Hindlimb muscle (tissue), 1 donor: ENCODE measurements around the gene PYCR2. TPM values are rescaled to one million over a fixed set of nuclear protein-coding genes. Genes with fewer than 3 reads are reported as not detected.
"Not testable (repeated sequence)": the region's sequence is repeated elsewhere in the genome, so short reads cannot be mapped to it uniquely, and the experiment has no call there.

Experiments
- DNase-seq: peaks from one replicate; pipeline ENCODE4 v3.0.0-alpha.2; 2013
- polyA plus RNA-seq: library from polyadenylated mRNA; unstranded; fragments of 120-200 nt; gene quantifications from one replicate; pipeline ENCODE4 v1.2.1, GENCODE V29; 2013; ENCODE audit not compliant: insufficient read length

Gene PYCR2
- polyA plus RNA-seq: 36.7 TPM

DNA sequence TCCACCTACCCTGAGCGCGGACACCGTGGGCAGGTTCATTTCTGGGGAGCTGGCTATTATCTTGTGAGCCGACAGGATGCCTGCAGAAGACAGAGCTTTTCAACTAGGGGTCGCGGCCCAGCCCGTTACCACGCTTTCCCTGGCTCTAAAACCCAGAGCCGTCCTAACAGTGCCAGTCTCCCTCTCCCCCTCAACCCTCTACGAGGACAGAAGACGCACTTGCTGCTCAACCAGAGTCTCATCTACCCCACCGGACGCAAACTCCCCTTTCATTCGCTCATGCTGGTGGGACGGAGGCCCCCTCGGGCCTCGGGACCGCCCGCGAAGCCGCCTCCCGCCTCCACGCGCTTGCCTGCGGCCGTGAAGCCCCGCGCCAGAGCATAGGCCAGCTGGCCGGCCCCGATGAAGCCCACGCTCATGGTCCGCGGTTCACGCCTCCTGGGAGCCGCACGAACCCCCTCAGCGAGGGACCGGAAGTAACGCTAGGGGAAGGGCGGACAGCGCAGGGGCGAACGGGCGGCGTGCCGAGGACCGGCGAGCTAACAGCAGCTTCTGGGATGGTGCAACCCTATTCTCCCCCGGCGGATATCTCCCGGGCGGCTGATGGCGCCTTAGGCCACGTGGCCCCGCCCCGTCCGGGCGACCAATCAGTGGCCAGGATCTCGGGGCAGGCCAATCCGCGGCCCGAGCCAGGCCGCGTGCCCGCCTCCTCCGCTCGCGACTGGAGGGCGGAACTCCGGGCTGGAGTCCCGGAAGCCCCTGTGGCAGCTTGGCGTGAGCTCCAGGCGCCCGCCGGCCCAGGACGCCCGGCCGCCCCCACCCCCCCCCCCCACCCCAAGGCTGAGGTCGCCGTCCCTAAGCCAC lies at the start of gene PYCR2:
Gene PYCR2, minus strand, starts transcription at position 559 of the 864 bp plus-strand sequence. Its CDS starts 140 bp downstream, at position 419.
- DNase-seq: peak; percentile 97

DNA sequence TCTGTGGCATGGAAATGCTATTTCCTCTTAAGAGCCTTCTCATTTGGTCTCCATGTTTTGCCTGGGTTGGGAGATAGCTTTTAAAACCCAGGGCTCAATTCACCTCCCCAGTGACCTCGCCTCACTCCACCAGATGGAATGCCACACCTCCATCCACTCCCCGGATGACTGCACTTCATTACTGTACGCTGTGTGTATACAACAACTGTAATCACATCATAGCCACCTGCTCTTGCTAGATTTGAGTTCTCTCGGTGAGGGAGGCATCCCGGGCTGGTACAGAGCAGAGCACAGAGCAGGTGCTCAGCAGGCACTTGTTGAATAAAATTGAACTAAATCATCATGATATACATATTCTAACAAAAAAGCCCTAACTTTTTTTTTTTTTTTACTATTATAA lies 49.1 kb upstream of the PYCR2 start:
- DNase-seq: no peak

- no peak for DNase-seq
Observed at GRCh38 chr1:225972344-225973152, 48.5 kb upstream of the PYCR2 start.

DNA sequence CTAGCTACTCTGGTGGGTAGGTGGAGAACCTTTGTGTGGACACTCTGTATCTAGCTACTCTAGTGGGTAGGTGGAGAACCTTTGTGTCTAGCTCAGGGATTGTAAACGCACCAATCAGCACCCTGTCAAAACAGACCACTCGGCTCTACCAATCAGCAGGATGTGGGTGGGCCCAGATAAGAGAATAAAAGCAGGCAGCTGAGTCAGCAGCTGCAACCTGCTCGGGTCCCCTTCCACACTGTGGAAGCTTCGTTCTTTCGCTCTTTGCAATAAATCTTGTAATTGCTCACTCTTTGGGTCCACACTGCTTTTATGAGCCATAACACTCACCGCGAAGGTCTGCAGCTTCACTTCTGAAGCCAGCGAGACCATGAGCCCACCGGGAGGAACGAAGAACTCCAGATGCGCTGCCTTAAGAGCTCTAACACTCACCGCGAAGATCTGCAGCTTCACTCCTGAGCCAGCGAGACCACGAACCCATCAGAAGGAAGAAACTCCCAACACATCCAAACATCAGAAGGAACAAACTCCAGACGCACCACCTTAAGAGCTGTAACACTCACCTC lies 46.6 kb upstream of the PYCR2 start:
- DNase-seq: not testable (repeated sequence)

DNA sequence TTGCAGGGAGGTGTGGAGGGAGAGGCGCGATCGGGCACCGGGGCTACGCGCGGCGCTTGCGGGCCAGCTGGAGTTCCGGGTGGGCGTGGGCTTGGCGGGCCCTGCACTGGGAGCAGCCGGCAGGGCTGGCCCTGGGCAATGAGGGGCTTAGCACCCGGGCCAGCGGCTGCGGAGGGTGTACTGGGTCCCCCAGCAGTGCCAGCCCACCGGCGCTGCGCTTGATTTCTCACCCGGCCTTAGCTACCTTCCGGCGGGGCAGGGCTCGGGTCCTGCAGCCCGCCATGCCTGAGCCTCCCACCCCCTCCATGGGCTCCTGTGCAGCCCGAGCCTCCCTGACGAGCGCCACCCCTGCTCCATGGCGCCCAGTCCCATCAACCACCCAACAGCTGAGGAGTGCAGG lies 45.7 kb upstream of the PYCR2 start:
- not testable (repeated sequence) for DNase-seq

DNA sequence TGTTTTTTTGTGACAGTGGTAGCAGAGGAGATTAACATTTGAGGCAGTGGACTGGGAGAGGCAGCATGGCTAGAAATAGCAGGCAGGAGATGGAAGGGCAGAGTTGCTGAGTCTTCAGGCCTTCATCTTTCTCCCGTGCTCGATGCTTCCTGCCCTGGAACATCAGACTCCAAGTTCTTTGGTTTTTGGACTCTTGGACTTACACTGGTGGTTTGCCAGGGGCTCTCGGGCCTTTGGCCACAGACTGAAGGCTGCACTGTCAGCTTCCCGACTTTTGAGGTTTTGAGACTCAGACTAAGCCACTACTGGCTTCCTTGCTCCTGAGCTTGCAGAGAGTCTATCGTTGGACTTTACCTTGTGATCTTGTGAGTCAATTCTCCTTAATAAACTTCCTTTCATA lies 41.2 kb upstream of the PYCR2 start:
- no peak for DNase-seq

- DNase-seq: no peak
Observed at GRCh38 chr1:225963735-225964530, 39.9 kb upstream of the PYCR2 start.

DNA sequence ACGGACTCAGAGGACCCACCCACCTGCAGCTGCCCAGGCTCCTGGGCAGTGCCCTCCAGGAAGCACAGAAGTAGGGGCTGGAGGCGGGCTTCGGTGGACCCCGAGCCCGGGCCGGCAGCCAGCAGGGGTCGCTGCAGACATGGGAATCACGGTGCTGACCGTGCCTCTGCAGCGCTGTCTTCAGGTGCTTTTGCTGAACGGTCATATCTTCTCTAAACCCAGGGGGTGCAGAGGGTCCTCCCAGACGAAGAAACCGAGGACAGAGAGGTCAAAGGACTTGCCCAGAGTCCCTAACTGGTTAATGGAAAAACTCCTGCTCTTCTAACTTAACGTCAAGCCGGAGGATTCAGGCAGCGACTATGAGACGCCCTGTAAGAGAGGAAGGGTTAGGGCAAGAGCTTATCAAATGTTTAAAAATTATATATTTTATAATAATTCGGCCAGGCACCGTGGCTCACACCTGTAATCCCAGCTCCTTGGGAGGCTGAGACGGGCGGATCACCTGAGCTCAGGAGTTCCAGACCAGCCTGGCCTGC lies 38.5 kb upstream of the PYCR2 start:
- DNase-seq: peak; percentile 23

- no peak for DNase-seq
Observed at GRCh38 chr1:225961659-225962439, 37.8 kb upstream of the PYCR2 start.

DNA sequence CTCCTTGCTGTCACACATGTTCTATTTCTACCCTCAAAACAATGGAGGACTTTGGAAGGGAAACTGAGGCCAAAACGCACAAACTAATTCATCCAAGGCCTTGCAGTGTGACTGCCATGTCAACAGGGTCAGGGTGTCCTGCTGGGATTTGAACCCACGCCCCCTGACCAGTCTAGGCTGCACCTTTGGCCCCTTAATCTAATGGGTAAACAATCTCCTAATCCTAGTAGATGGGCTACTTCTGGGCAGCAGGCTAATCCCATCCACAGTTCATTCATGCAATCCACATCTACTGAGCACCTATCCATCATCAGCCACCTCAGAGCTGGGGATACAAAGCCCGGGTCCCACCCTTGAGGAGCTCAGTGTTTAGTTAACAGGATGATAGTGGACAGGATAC lies 34.0 kb upstream of the PYCR2 start:
- DNase-seq: no peak

DNA sequence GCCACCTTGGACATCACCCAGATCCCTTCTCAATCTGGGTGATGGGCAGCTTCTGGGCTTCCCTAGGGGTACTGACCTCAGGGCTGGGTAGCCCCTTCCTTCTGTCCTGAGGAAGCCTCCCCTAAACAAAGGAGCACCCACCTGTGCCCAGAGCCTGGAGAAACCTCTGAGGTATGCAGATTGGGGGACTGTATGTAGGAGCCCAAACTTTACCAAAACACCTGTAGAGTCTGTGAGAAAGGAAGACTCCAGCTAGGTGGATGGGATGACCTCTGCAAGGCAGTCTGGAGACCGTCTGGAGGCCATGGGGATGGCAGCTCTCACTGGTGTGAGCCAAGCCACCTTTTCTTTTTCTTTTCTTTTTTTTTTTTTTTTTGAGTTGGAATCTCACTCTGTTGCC lies 30.7 kb upstream of the PYCR2 start:
- DNase-seq: no peak

- DNase-seq: no peak
Observed at GRCh38 chr1:225953315-225953714, 29.3 kb upstream of the PYCR2 start.

GRCh38 chr1:225950905-225951497 lies 27.0 kb upstream of the PYCR2 start:
- no peak for DNase-seq

GRCh38 chr1:225949041-225949440 lies 25.0 kb upstream of the PYCR2 start:
- no peak for DNase-seq

GRCh38 chr1:225946803-225947202 lies 22.8 kb upstream of the PYCR2 start:
- no peak for DNase-seq

- DNase-seq: no peak
Observed at GRCh38 chr1:225946082-225946620, 22.1 kb upstream of the PYCR2 start.

GRCh38 chr1:225945564-225945963 lies 21.5 kb upstream of the PYCR2 start:
- no peak for DNase-seq

GRCh38 chr1:225944951-225945350 lies 20.9 kb upstream of the PYCR2 start:
- DNase-seq: no peak

DNA sequence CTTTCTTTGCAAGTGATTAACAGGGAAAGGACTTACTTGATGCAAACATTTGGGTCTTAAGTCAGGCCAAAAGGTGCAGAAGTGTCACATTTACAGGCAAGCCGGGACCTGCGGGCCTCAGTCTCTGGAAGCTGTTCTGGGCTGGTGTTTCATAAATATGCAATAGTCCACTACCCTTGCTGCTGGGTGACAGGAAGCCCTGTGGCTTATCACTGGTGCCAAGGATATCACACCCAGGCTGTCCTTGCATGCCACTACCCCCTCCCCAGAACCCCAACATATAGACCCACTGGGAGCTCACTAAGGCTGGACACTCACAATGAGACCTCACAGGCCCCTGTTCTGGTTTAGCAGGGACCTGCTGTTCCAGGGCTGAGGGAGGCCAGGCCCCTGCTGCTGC lies 20.3 kb upstream of the PYCR2 start:
- no peak for DNase-seq

- no peak for DNase-seq
Observed at GRCh38 chr1:225943582-225943981, 19.5 kb upstream of the PYCR2 start.

DNA sequence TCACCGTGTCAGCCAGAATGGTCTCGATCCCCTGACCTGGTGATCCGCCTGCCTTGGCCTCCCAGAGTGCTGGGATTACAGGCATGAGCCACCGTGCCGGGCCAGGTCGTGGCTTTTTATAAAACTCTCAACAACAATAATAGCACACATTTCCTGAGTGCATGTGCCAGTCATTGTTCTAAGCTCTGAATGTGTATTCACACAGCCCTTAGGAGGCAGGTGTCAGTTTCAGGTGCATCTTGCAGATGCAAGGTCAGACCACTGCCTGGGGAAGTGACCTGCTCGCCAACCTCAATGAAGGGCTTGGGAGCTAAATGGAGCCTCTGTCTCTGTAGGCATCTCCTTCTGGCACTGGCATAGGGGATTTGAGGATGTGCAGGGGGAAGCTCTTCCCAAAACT lies 18.5 kb upstream of the PYCR2 start:
- DNase-seq: no peak
